Tibial nerve (tissue), 4 donors: ENCODE measurements around the gene THPO. TPM values are rescaled to one million over a fixed set of nuclear protein-coding genes. Genes with fewer than 3 reads are reported as not detected.
A peak's percentile ranks its signal among the peaks of the same experiment; 100 is the strongest.

Experiments used
- DNase-seq, 2 donors: peaks; one replicate each; pipeline ENCODE4 v3.0.0-alpha.2; 2019; ENCODE audit warnings: low spot score in 2 of 2
- H3K27ac ChIP-seq, 4 donors: fragments of 200-600 bp; sonication (generic) in 3 of 4; one replicate each; pipeline ENCODE4 v1.5.1; 2017 to 2019; ENCODE audit warnings: mild to moderate bottlenecking in 1 of 4
- H3K27me3 ChIP-seq, 2 donors: fragments of 200-600 bp; sonication (generic) in 1 of 2; one replicate each; pipeline versions ENCODE4 v1.5.1 to v1.6.0; 2017 to 2019
- H3K36me3 ChIP-seq, 3 donors: fragments of 200-600 bp; sonication (generic); one replicate each; pipeline ENCODE4 v1.5.1; 2018 to 2019
- H3K4me1 ChIP-seq, 4 donors: fragments of 200-600 bp; sonication (generic) in 3 of 4; one replicate each; pipeline ENCODE4 v1.5.1; 2017 to 2019
- H3K4me3 ChIP-seq, 4 donors: fragments of 200-600 bp; sonication (generic) in 3 of 4; one replicate each; pipeline ENCODE4 v1.5.1; 2017 to 2019; ENCODE audit warnings: mild to moderate bottlenecking in 1 of 4, moderate library complexity in 1 of 4
- H3K9me3 ChIP-seq, 4 donors: fragments of 200-600 bp; sonication (generic) in 3 of 4; one replicate each; pipeline ENCODE4 v1.5.1; 2017 to 2019
- CTCF ChIP-seq, 5 experiments: fragments of 200-600 bp in 3 of 5; fragments of 450-650 bp in 2 of 5; sonication (generic) in 3 of 5; IDR thresholded peaks; one replicate each; pipeline ENCODE4 v1.5.1; 2016 to 2019; ENCODE audit warnings: antibody characterized with exemption in 5 of 5, mild to moderate bottlenecking in 3 of 5, moderate library complexity in 2 of 5
- EP300 ChIP-seq, 2 donors: sonication (generic); formaldehyde crosslinking; IDR thresholded peaks; one replicate each; pipeline ENCODE4 v1.6.1; 2017; ENCODE audit warnings: antibody characterized with exemption in 2 of 2, mild to moderate bottlenecking in 1 of 2
- POLR2A ChIP-seq, 2 donors: fragments of 450-650 bp; IDR thresholded peaks; one replicate each; pipeline ENCODE4 v1.6.1; 2017; ENCODE audit warnings: antibody characterized with exemption in 2 of 2, mild to moderate bottlenecking in 2 of 2, moderate library complexity in 2 of 2
- WGBS, 2 donors: methylation state at CpG; one replicate each; pipeline ENCODE4 v1.1.5; 2018; 5-methylcytosine and 5-hydroxymethylcytosine counted together
- total RNA-seq, 4 donors: library from RNA; depleted of rRNA; stranded (reverse); fragments of >200 nt; gene quantifications; one replicate each; pipeline ENCODE4 v1.1.0, GENCODE V29; 2016

The THPO gene
- total RNA-seq, 4 donors from 2014 or later, result 0.20 to 0.84 (median 0.44) TPM; not detected in 1

GRCh38 chr3:184371570-184372018 lies 6.4 kb downstream of the THPO start:
- WGBS, 2 donors, result 50% methylated on average over 5 of the region's 5 CpGs
- TF ChIP-seq POLR2A (IDR thresholded peaks at IDR 0.05) (no peak), CTCF (IDR thresholded peaks at IDR 0.05) (peak; percentile 76 to 93 (median 89)), EP300 (IDR thresholded peaks at IDR 0.05) (peak in 1 of 2 donors; percentile 52)
- Histone ChIP-seq H3K9me3 (no peaks in the 10 kb centered on the region), H3K4me3 (no peak overlapping the region), H3K36me3 (peaks cover 0 to 42% (median 2%) of the 10 kb centered on the region in 3 donors), H3K27ac (no peak overlapping the region), H3K27me3 (no peaks in the 10 kb centered on the region), H3K4me1 (peaks cover 0 to 38% (median 5%) of the 10 kb centered on the region in 4 donors)
- DNase-seq, result peak in 1 of 2 donors; percentile 49

GRCh38 chr3:184368586-184369183 lies 9.3 kb downstream of the THPO start:
- DNase-seq, result no peak
- WGBS, 2 donors, result 31 to 36% methylated on average over 3 of the region's 3 CpGs

GRCh38 chr3:184368116-184368515 lies 9.9 kb downstream of the THPO start:
- no peaks in the 10 kb centered on the region for H3K9me3 ChIP-seq
- H3K4me3 ChIP-seq, result no peak overlapping the region
- WGBS, 2 donors, result 84 to 88% methylated on average over 9 of the region's 9 CpGs
- peaks cover 0 to 62% (median 3%) of the 10 kb centered on the region in 3 donors for H3K36me3 ChIP-seq
- H3K27me3 ChIP-seq, result no peaks in the 10 kb centered on the region
- TF ChIP-seq CTCF (IDR thresholded peaks at IDR 0.05), result no peak
- TF ChIP-seq POLR2A (IDR thresholded peaks at IDR 0.05), result no peak
- TF ChIP-seq EP300 (IDR thresholded peaks at IDR 0.05), result no peak
- no peak overlapping the region for H3K27ac ChIP-seq
- peaks cover 0 to 48% (median 15%) of the 10 kb centered on the region in 4 donors for H3K4me1 ChIP-seq
- no peak for DNase-seq

More at GRCh38 chr3:184368586-184369183, 9.3 kb downstream of the THPO start:
- no peaks in the 10 kb centered on the region for H3K27me3 ChIP-seq
- no peak for TF ChIP-seq POLR2A (IDR thresholded peaks at IDR 0.05)
- H3K9me3 ChIP-seq, result no peaks in the 10 kb centered on the region
- peaks cover 0 to 62% (median 3%) of the 10 kb centered on the region in 3 donors for H3K36me3 ChIP-seq
- peaks cover 0 to 50% (median 13%) of the 10 kb centered on the region in 4 donors for H3K4me1 ChIP-seq
- H3K27ac ChIP-seq, result peak overlapping the region in 2 of 4 donors; percentile 7 to 55
- H3K4me3 ChIP-seq, result no peak overlapping the region

GRCh38 chr3:184366619-184367289 lies 11.3 kb downstream of the THPO start:
- H3K4me3 ChIP-seq, result no peak overlapping the region
- H3K27ac ChIP-seq, result no peak overlapping the region
- H3K4me1 ChIP-seq, result peaks cover 0 to 38% (median 15%) of the 10 kb centered on the region in 4 donors
- WGBS, 2 donors, result 79 to 80% methylated on average over 5 of the region's 5 CpGs
- TF ChIP-seq CTCF (IDR thresholded peaks at IDR 0.05) (no peak), POLR2A (IDR thresholded peaks at IDR 0.05) (no peak), EP300 (IDR thresholded peaks at IDR 0.05) (no peak)
- H3K27me3 ChIP-seq, result no peaks in the 10 kb centered on the region
- no peaks in the 10 kb centered on the region for H3K9me3 ChIP-seq
- DNase-seq, result no peak
- peaks cover 0 to 62% (median 3%) of the 10 kb centered on the region in 3 donors for H3K36me3 ChIP-seq

- 1% methylated on average over 26 to 54 of the region's 68 CpGs for WGBS, 2 donors
These were observed 15.1 kb downstream of the THPO start for GRCh38 chr3:184362668-184363546.

More at GRCh38 chr3:184362668-184363546, 15.1 kb downstream of the THPO start:
- H3K9me3 ChIP-seq, result no peaks in the 10 kb centered on the region
- DNase-seq, result peak; percentile 87 to 91
- no peaks in the 10 kb centered on the region for H3K27me3 ChIP-seq
- peak overlapping the region; percentile 65 to 98 (median 93) for H3K4me3 ChIP-seq
- H3K4me1 ChIP-seq, result peaks cover 0 to 49% (median 27%) of the 10 kb centered on the region in 4 donors
- peaks cover 0 to 42% (median 3%) of the 10 kb centered on the region in 3 donors for H3K36me3 ChIP-seq
- TF ChIP-seq CTCF (IDR thresholded peaks at IDR 0.05) (peak; percentile 46 to 72 (median 53)), POLR2A (IDR thresholded peaks at IDR 0.05) (peak; percentile 46 to 76), EP300 (IDR thresholded peaks at IDR 0.05) (peak; percentile 64 to 95)
- H3K27ac ChIP-seq, result peak overlapping the region; percentile 92 to 100 (median 98)
